ENCODE measurements around the gene DNMT3L.
A peak's percentile ranks its signal among the peaks of the same experiment; 100 is the strongest.
"Not testable (repeated sequence)": the region's sequence is repeated elsewhere in the genome, so short reads cannot be mapped to it uniquely, and the experiment has no call there.

DNA sequence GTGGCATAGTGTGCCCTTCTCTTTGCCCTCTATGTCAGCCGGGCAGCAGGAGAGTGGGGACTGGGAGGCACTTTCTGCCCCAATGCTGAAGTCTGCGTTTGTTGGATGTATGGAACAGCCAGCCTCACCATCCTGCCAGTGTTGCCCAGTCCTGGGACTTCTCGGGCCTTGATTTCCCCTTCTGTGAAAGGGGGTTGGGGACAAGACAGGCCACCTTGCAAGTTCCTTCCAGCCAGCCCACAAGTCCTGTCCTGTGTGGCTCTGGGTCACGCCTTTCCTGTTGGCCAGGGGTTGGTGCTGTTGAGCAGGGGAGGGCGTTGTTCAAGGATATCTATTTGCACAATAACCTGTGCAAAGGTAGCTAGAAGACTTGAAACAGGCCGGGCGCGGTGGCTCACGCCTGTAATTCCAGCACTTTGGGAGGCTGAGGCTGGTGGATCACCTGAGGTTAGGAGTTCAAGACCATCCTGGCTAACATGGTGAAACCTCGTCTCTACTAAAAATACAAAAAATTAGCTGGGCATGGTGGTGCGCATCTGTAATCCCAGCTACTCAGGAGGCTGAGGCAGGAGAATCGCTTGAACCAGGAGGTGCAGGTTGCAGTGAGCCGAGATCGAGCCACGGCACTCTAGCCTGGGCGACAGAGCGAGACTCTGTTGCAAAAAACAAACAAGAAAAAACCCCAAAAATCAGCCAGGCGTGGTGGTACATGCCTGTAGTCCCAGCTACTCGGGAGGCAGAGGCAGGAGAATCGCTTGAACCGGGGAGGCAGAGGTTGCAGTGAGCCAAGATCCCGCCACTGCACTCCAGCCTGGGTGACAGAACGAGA, 41.1 kb upstream of the DNMT3L start:
- TF ChIP-seq, protein P1, sequence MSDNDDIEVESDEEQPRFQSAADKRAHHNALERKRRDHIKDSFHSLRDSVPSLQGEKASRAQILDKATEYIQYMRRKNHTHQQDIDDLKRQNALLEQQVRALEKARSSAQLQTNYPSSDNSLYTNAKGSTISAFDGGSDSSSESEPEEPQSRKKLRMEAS (IDR thresholded peaks at IDR 0.05) = not testable (repeated sequence)
- not testable (repeated sequence) for TF ChIP-seq FOXM1 (IDR thresholded peaks at IDR 0.05; ENCODE audit: borderline replicate concordance, low read depth); TEAD4 (IDR thresholded peaks at IDR 0.05)
- TF ChIP-seq RAD21 (IDR thresholded peaks at IDR 0.05; ENCODE audit: low read depth) = peak; percentile 36
